ENCODE results near the gene SHH.

- no peak for TF ChIP-seq POLR2A (IDR thresholded peaks at IDR 0.05)
- TF ChIP-seq POLR2AphosphoS5 (IDR thresholded peaks at IDR 0.05) = no peak
- TF ChIP-seq CTCF (IDR thresholded peaks at IDR 0.05) = no peak
- TF ChIP-seq EP300 (IDR thresholded peaks at IDR 0.05) = no peak
These were observed 28.6 kb upstream of the SHH start for GRCh38 chr7:155840909-155841308.

Data from upper lobe of left lung (tissue), 4 donors.